ENCODE measurements around the gene PIBF1.
"Not testable (repeated sequence)": the region's sequence is repeated elsewhere in the genome, so short reads cannot be mapped to it uniquely, and the experiment has no call there.

The PIBF1 gene

GRCh38 chr13:72774019-72774418, 7.9 kb upstream of the PIBF1 start:
- DNase-seq, result no peak
- Histone ChIP-seq H3K36me3 (ENCODE audit: control insufficient read depth, insufficient read depth, low read length) (peaks cover 84% of the 10 kb centered on the region), H3K27ac (ENCODE audit: insufficient read depth, low read length, poor library complexity, severe bottlenecking) (no peak overlapping the region), H3K27me3 (replicated peaks; ENCODE audit: control insufficient read depth, insufficient read depth, low read length, poor library complexity, severe bottlenecking) (no peaks in the 10 kb centered on the region), H3K4me3 (ENCODE audit: insufficient read depth, low read depth, low read length, poor library complexity, severe bottlenecking) (no peak overlapping the region), H3K4me1 (ENCODE audit: control insufficient read depth, insufficient read depth, low read length, poor library complexity, severe bottlenecking) (peaks cover 2% of the 10 kb centered on the region), H3K9me3 (ENCODE audit: control insufficient read depth, low read length) (no peaks in the 10 kb centered on the region)

- peak overlapping the region; percentile 97 for H3K4me3 ChIP-seq (ENCODE audit: insufficient read depth, low read depth, low read length, poor library complexity, severe bottlenecking)
- no peaks in the 10 kb centered on the region for H3K27me3 ChIP-seq (replicated peaks; ENCODE audit: control insufficient read depth, insufficient read depth, low read length, poor library complexity, severe bottlenecking)
- H3K36me3 ChIP-seq (ENCODE audit: control insufficient read depth, insufficient read depth, low read length), result peaks cover 10% of the 10 kb centered on the region
- peak overlapping the region; percentile 85 for H3K27ac ChIP-seq (ENCODE audit: insufficient read depth, low read length, poor library complexity, severe bottlenecking)
- peaks cover 14% of the 10 kb centered on the region for H3K4me1 ChIP-seq (ENCODE audit: control insufficient read depth, insufficient read depth, low read length, poor library complexity, severe bottlenecking)
- DNase-seq, result no peak
- no peaks in the 10 kb centered on the region for H3K9me3 ChIP-seq (ENCODE audit: control insufficient read depth, low read length)
Measured at GRCh38 chr13:72782717-72783116, 784 bp downstream of the PIBF1 start.

GRCh38 chr13:72784679-72785078, 2.7 kb downstream of the PIBF1 start:
- not testable (repeated sequence) for H3K27ac ChIP-seq (ENCODE audit: insufficient read depth, low read length, poor library complexity, severe bottlenecking); H3K27me3 ChIP-seq (replicated peaks; ENCODE audit: control insufficient read depth, insufficient read depth, low read length, poor library complexity, severe bottlenecking); H3K36me3 ChIP-seq (ENCODE audit: control insufficient read depth, insufficient read depth, low read length); H3K4me3 ChIP-seq (ENCODE audit: insufficient read depth, low read depth, low read length, poor library complexity, severe bottlenecking); DNase-seq; H3K9me3 ChIP-seq (ENCODE audit: control insufficient read depth, low read length); H3K4me1 ChIP-seq (ENCODE audit: control insufficient read depth, insufficient read depth, low read length, poor library complexity, severe bottlenecking)

- Histone ChIP-seq H3K4me3 (ENCODE audit: insufficient read depth, low read depth, low read length, poor library complexity, severe bottlenecking) (no peak overlapping the region), H3K9me3 (ENCODE audit: control insufficient read depth, low read length) (no peaks in the 10 kb centered on the region), H3K27ac (ENCODE audit: insufficient read depth, low read length, poor library complexity, severe bottlenecking) (no peak overlapping the region), H3K4me1 (ENCODE audit: control insufficient read depth, insufficient read depth, low read length, poor library complexity, severe bottlenecking) (no peaks in the 10 kb centered on the region), H3K27me3 (replicated peaks; ENCODE audit: control insufficient read depth, insufficient read depth, low read length, poor library complexity, severe bottlenecking) (no peaks in the 10 kb centered on the region), H3K36me3 (ENCODE audit: control insufficient read depth, insufficient read depth, low read length) (peaks cover 21% of the 10 kb centered on the region)
- DNase-seq, result no peak
Measured at GRCh38 chr13:72788831-72789230, 6.9 kb downstream of the PIBF1 start.

- no peaks in the 10 kb centered on the region for H3K4me1 ChIP-seq (ENCODE audit: control insufficient read depth, insufficient read depth, low read length, poor library complexity, severe bottlenecking)
- H3K9me3 ChIP-seq (ENCODE audit: control insufficient read depth, low read length), result no peaks in the 10 kb centered on the region
- no peak overlapping the region for H3K4me3 ChIP-seq (ENCODE audit: insufficient read depth, low read depth, low read length, poor library complexity, severe bottlenecking)
- peaks cover 36% of the 10 kb centered on the region for H3K36me3 ChIP-seq (ENCODE audit: control insufficient read depth, insufficient read depth, low read length)
- no peak overlapping the region for H3K27ac ChIP-seq (ENCODE audit: insufficient read depth, low read length, poor library complexity, severe bottlenecking)
- H3K27me3 ChIP-seq (replicated peaks; ENCODE audit: control insufficient read depth, insufficient read depth, low read length, poor library complexity, severe bottlenecking), result no peaks in the 10 kb centered on the region
- DNase-seq, result no peak
Measured at GRCh38 chr13:72792640-72793039, 10.7 kb downstream of the PIBF1 start.

- Histone ChIP-seq H3K27me3 (replicated peaks; ENCODE audit: control insufficient read depth, insufficient read depth, low read length, poor library complexity, severe bottlenecking) (no peaks in the 10 kb centered on the region), H3K36me3 (ENCODE audit: control insufficient read depth, insufficient read depth, low read length) (peaks cover 26% of the 10 kb centered on the region), H3K9me3 (ENCODE audit: control insufficient read depth, low read length) (no peaks in the 10 kb centered on the region), H3K4me3 (ENCODE audit: insufficient read depth, low read depth, low read length, poor library complexity, severe bottlenecking) (no peak overlapping the region), H3K27ac (ENCODE audit: insufficient read depth, low read length, poor library complexity, severe bottlenecking) (no peak overlapping the region), H3K4me1 (ENCODE audit: control insufficient read depth, insufficient read depth, low read length, poor library complexity, severe bottlenecking) (no peaks in the 10 kb centered on the region)
- DNase-seq, result no peak
Measured at GRCh38 chr13:72798817-72799216, 16.9 kb downstream of the PIBF1 start.

GRCh38 chr13:72804301-72804700, 22.4 kb downstream of the PIBF1 start:
- no peak overlapping the region for H3K4me3 ChIP-seq (ENCODE audit: insufficient read depth, low read depth, low read length, poor library complexity, severe bottlenecking)
- H3K36me3 ChIP-seq (ENCODE audit: control insufficient read depth, insufficient read depth, low read length), result peaks cover 11% of the 10 kb centered on the region
- H3K27me3 ChIP-seq (replicated peaks; ENCODE audit: control insufficient read depth, insufficient read depth, low read length, poor library complexity, severe bottlenecking), result no peaks in the 10 kb centered on the region
- H3K27ac ChIP-seq (ENCODE audit: insufficient read depth, low read length, poor library complexity, severe bottlenecking), result no peak overlapping the region
- H3K9me3 ChIP-seq (ENCODE audit: control insufficient read depth, low read length), result no peaks in the 10 kb centered on the region
- DNase-seq, result no peak
- no peaks in the 10 kb centered on the region for H3K4me1 ChIP-seq (ENCODE audit: control insufficient read depth, insufficient read depth, low read length, poor library complexity, severe bottlenecking)

GRCh38 chr13:72805676-72806346, 23.9 kb downstream of the PIBF1 start:
- Histone ChIP-seq H3K27me3 (replicated peaks; ENCODE audit: control insufficient read depth, insufficient read depth, low read length, poor library complexity, severe bottlenecking) (no peaks in the 10 kb centered on the region), H3K9me3 (ENCODE audit: control insufficient read depth, low read length) (no peaks in the 10 kb centered on the region), H3K27ac (ENCODE audit: insufficient read depth, low read length, poor library complexity, severe bottlenecking) (no peak overlapping the region), H3K4me3 (ENCODE audit: insufficient read depth, low read depth, low read length, poor library complexity, severe bottlenecking) (no peak overlapping the region), H3K36me3 (ENCODE audit: control insufficient read depth, insufficient read depth, low read length) (peaks cover 5% of the 10 kb centered on the region), H3K4me1 (ENCODE audit: control insufficient read depth, insufficient read depth, low read length, poor library complexity, severe bottlenecking) (no peaks in the 10 kb centered on the region)
- DNase-seq, result no peak

GRCh38 chr13:72806514-72806913, 24.6 kb downstream of the PIBF1 start:
- DNase-seq; H3K4me3 ChIP-seq (ENCODE audit: insufficient read depth, low read depth, low read length, poor library complexity, severe bottlenecking); H3K9me3 ChIP-seq (ENCODE audit: control insufficient read depth, low read length); H3K4me1 ChIP-seq (ENCODE audit: control insufficient read depth, insufficient read depth, low read length, poor library complexity, severe bottlenecking); H3K27ac ChIP-seq (ENCODE audit: insufficient read depth, low read length, poor library complexity, severe bottlenecking); H3K36me3 ChIP-seq (ENCODE audit: control insufficient read depth, insufficient read depth, low read length); H3K27me3 ChIP-seq (replicated peaks; ENCODE audit: control insufficient read depth, insufficient read depth, low read length, poor library complexity, severe bottlenecking): not testable (repeated sequence)

- no peak overlapping the region for H3K27ac ChIP-seq (ENCODE audit: insufficient read depth, low read length, poor library complexity, severe bottlenecking)
- H3K36me3 ChIP-seq (ENCODE audit: control insufficient read depth, insufficient read depth, low read length), result peaks cover 5% of the 10 kb centered on the region
- no peaks in the 10 kb centered on the region for H3K4me1 ChIP-seq (ENCODE audit: control insufficient read depth, insufficient read depth, low read length, poor library complexity, severe bottlenecking)
- no peaks in the 10 kb centered on the region for H3K9me3 ChIP-seq (ENCODE audit: control insufficient read depth, low read length)
- no peaks in the 10 kb centered on the region for H3K27me3 ChIP-seq (replicated peaks; ENCODE audit: control insufficient read depth, insufficient read depth, low read length, poor library complexity, severe bottlenecking)
- no peak overlapping the region for H3K4me3 ChIP-seq (ENCODE audit: insufficient read depth, low read depth, low read length, poor library complexity, severe bottlenecking)
- no peak for DNase-seq
Measured at GRCh38 chr13:72808917-72809500, 27.1 kb downstream of the PIBF1 start.
